Measurements from ENCODE around the gene DDX39B.

The DDX39B gene

GRCh38 chr6:31485055-31485454, 56.7 kb downstream of the DDX39B start:
- no peak for DNase-seq (ENCODE audit: low read depth)

GRCh38 chr6:31483392-31483791, 58.4 kb downstream of the DDX39B start:
- no peak for DNase-seq (ENCODE audit: low read depth)

GRCh38 chr6:31480574-31480973, 61.2 kb downstream of the DDX39B start:
- no peak for DNase-seq (ENCODE audit: low read depth)

All from stimulated activated CD8-positive, alpha-beta memory T cell treated with anti-CD3 and anti-CD28 coated beads, Interleukin-12 subunit alpha, Interleukin-12 subunit beta, amount 100 ng/mL, for 1 hour (primary cell).